Epithelial cell of proximal tubule (primary cell): ENCODE results near the gene PDXP. TPM values are rescaled to one million over a fixed set of nuclear protein-coding genes. Genes with fewer than 3 reads are reported as not detected.

Experiments
- DNase-seq: peaks from one replicate; pipeline ENCODE4 v3.0.0-alpha.2; 2011; ENCODE audit warnings: low read depth
- H3K4me3 ChIP-seq: 2 replicates; pipeline ENCODE4 v1.5.1; 2011; ENCODE audit warnings: low read depth, mild to moderate bottlenecking, low read length
- CTCF ChIP-seq: conservative IDR thresholded peaks from 2 replicates; pipeline ENCODE4 v1.5.1; 2012; ENCODE audit warnings: low read depth, mild to moderate bottlenecking, low read length
- total RNA-seq: library from RNA; depleted of rRNA; stranded (reverse); fragments of >200 nt; gene quantifications from 2 replicates; pipeline ENCODE4 v1.2.3, GENCODE V29; 2015

Gene PDXP
- total RNA-seq, 1 donor from 2014 or later = 21.0 TPM

DNA sequence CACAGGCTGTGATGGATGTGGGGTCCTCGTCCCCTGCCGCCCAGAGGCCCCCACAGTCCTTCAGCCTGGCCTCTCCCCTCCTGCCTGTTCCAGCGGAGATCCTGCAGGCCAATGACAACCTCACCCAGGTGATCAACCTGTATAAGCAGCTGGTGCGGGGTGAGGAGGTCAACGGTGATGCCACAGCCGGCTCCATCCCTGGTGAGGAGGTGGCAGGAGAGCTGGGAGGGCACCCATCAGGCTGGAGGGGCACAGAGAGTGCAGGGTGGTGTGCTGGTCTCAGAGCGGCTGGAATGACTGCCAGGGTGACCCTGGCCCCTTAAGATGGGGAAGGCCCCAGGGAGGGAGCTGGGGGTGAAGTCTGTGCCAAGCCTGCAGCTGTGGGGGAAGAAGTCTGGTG lies 33.6 kb upstream of the PDXP start:
- no peak for DNase-seq
- H3K4me3 ChIP-seq = no peak overlapping the region
- TF ChIP-seq CTCF = no peak

DNA sequence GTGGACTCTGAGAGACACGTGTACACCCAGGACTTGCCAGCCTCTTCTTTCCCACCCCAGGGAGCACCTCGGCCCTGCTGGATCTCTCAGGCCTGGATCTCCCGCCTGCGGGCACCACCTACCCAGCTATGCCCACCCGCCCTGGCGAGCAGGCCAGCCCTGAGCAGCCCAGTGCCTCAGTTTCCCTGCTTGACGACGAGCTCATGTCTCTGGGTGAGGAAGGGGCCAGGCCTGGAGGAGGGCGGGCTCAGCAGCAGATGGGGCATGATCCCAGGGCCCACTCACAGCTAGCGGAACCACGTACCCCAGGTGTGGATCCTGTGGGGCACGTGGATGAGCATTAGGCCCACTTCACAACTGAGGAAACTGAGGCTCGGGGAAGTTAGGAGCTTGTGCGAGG lies 32.8 kb upstream of the PDXP start:
- no peak for TF ChIP-seq CTCF
- H3K4me3 ChIP-seq = no peak overlapping the region
- no peak for DNase-seq

DNA sequence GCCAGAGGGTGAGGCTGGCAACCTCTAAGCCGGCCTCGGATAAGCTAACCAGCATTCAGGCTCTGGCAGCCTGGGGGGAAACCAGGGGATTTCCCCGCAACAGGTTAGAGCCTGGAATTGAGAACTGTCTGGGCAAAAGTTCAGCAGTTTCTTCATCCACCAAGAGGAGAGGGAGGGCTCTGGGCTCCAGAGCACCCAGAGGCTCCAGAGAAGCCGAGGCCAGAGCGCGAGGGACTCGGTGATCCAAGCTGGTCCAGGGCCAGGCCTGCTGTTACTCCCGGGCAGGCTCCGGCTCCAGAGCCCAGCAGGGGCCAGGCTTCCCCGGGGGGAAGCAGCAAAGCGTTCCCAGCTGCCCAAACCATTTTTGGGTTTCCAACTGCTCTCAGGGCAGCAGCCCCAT lies 32.4 kb upstream of the PDXP start:
- DNase-seq = no peak
- H3K4me3 ChIP-seq = no peak overlapping the region
- TF ChIP-seq CTCF = no peak

DNA sequence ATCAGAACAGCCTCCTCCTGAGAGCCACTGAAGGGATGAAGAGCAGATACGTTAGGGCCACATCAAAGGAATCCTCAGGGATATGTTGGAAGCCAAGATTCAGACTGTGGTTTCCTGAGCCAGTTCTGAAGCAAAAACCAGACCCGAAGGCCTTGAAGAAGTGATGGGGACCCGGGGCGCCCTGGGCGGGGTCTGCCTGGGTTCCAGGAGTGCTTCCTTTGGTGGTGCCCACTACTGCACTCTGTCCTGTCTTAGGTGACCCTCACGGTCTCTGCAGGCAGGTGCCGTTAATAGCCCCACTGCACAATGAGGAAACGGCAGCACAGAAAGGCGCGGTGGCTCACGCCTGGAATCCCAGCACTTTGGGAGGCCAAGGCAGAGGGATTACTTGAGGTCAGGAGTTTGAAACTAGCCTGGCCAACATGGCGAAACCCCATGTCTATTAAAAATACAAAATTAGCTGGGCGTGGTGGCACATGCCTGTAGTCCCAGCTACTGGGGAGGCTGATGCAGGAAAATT lies 31.9 kb upstream of the PDXP start:
- TF ChIP-seq CTCF = no peak
- DNase-seq = no peak
- no peak overlapping the region for H3K4me3 ChIP-seq

DNA sequence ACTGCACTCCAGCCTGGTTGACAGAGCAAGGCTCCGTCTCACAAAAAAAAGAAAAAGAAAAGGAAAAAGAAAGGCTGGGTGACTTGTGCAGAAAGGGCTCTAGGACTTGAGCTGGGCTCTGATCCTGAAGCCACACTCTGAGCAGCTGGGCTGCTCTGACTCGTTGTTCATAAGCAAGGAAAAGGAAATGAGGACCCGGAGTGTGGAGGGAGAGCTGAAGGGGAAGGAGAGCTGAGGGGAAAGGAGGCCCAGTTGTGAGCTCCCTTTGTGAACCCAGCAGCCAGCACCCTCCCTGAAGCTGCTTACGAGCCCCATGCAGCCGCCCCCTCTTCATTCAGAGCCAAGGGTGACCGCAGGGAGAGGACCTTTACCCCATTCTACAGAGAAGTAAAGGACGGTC lies 31.4 kb upstream of the PDXP start:
- H3K4me3 ChIP-seq = no peak overlapping the region
- DNase-seq = no peak
- no peak for TF ChIP-seq CTCF

DNA sequence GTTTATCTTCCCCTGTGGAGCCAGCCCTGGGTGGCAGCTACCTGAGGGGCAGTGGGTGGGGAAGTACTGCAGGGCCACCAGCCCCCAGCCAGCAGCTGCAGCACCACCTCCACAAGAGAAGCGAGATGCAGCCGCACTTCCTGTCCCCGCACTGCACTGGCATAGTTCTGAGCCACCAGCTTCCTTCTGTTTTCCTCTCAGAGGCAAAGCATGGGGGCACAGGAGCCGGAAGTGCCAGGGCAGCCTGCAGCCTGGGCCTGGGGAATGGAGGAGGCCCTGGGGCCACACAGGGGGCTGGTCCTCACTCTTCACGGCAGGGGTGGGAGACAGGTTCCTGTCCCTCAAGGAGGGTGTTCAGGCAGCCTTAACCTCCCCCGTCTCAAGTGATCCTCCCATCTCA lies 31.0 kb upstream of the PDXP start:
- TF ChIP-seq CTCF = no peak
- no peak overlapping the region for H3K4me3 ChIP-seq
- no peak for DNase-seq

DNA sequence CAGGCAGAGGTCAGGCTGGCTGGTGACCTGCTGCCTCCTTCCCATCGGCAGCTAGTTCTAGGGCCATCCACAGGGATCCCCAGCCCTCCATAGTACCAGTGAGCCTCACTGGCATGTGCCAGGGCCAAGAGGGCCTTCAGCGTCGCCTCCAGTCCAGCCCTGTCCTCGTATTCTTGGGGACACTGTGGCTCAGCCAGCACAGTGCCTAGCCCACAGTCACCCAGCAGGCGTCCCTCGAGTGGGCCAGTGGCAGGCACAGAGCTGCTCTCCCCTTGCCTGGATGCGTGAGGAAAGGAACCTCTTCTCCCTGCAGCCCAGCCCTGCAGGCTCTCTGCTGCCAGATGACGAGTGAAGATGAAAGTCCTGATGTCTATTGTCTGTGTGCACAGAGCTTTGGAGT lies 29.7 kb upstream of the PDXP start:
- no peak for TF ChIP-seq CTCF
- no peak overlapping the region for H3K4me3 ChIP-seq
- no peak for DNase-seq
